ENCODE measurements around the gene AGXT2. TPM values are rescaled to one million over a fixed set of nuclear protein-coding genes. Genes with fewer than 3 reads are reported as not detected.

AGXT2 gene
- total and polyA plus RNA-seq, 8 donors, result 0.73 TPM; not detected in 7

DNA sequence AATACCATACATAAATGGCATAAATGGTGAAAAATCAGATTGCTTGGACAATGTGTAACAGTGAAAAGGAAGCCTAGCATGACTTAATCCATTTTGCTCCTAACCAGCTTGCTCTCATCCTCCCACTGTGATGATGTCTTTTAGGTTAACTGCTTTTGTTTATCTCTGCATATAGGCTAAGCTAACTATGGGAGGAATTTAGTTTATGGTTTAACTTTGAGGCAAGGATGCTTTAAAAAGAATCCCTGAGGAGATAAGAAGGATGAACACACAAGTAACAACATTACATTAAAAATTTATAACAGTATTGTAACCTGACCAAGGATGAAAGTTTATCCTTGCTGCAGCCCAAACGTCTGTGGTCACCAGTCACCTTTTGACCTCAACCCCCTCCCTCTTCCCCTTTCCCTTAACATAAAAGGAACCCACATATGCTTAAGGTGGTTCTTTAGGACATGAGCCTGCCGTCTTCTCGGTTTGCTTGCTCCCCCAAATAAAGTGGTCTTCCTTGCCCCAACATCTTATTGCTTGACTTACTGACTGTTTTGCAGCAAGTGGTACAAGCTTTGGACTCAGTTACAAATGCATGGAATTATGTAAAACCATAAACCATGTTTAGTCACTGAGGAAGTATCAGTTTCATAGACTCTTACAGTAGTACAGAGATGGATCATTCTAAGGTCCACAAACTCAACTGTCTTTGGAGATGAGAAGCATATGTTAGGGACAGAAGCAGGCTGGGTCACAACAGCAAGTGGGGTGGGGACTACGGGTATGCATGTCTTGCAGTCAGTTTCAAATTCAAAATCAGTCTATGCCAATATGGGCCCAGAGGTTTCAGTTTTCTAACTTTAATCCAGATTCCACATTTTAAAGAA, 31.3 kb downstream of the AGXT2 start:
- intact Hi-C loops (cut with DNase I; ENCODE audit: low total_unique reads), result no loop called here
- no peaks in the 10 kb centered on the region for H3K9me3 ChIP-seq
- no peaks in the 10 kb centered on the region for H3K36me3 ChIP-seq
- DNase-seq, result no peak
- WGBS, 5 donors, result 36 to 56% (median 52%) methylated on average over 4 of the region's 4 CpGs
- no peaks in the 10 kb centered on the region for H3K27me3 ChIP-seq
- TF ChIP-seq, protein P1, sequence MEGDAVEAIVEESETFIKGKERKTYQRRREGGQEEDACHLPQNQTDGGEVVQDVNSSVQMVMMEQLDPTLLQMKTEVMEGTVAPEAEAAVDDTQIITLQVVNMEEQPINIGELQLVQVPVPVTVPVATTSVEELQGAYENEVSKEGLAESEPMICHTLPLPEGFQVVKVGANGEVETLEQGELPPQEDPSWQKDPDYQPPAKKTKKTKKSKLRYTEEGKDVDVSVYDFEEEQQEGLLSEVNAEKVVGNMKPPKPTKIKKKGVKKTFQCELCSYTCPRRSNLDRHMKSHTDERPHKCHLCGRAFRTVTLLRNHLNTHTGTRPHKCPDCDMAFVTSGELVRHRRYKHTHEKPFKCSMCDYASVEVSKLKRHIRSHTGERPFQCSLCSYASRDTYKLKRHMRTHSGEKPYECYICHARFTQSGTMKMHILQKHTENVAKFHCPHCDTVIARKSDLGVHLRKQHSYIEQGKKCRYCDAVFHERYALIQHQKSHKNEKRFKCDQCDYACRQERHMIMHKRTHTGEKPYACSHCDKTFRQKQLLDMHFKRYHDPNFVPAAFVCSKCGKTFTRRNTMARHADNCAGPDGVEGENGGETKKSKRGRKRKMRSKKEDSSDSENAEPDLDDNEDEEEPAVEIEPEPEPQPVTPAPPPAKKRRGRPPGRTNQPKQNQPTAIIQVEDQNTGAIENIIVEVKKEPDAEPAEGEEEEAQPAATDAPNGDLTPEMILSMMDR (IDR thresholded peaks at IDR 0.05), result no peak
- TF ChIP-seq POLR2A (IDR thresholded peaks at IDR 0.05), result no peak
- no peak for TF ChIP-seq POLR2AphosphoS5 (IDR thresholded peaks at IDR 0.05)
- no peak for TF ChIP-seq EP300 (IDR thresholded peaks at IDR 0.05)
- no peaks in the 10 kb centered on the region for H3K4me1 ChIP-seq
- no peak overlapping the region for H3K27ac ChIP-seq
- no peak overlapping the region for H3K4me3 ChIP-seq

DNA sequence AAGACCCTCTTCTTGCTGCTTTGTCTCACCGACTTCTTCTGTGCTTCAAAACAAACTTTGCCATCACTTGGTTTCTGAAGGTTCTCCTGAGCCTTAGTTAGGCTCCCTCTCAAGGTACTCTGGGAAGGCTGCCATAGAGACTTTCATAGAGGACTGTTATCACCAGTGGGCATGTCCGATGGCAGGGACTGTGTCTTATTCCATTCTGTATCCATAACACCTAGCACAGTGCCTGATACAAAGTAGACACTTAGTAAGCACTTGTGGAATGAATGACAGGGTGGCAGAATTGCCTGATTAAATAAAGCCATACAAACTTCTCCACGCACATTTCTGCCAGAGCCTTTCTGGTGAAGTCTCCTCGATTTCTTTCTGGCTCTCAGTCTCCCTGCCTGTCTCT, 32.7 kb downstream of the AGXT2 start:
- 66 to 87% (median 74%) methylated on average over 4 of the region's 4 CpGs for WGBS, 5 donors
- no peaks in the 10 kb centered on the region for H3K9me3 ChIP-seq
- no peak for DNase-seq
- no peaks in the 10 kb centered on the region for H3K36me3 ChIP-seq
- H3K4me1 ChIP-seq, result no peaks in the 10 kb centered on the region
- no peak overlapping the region for H3K27ac ChIP-seq
- no peaks in the 10 kb centered on the region for H3K27me3 ChIP-seq
- H3K4me3 ChIP-seq, result no peak overlapping the region
- intact Hi-C loops (cut with DNase I; ENCODE audit: low total_unique reads), result no loop called here
- TF ChIP-seq, protein P1 (IDR thresholded peaks at IDR 0.05), result no peak
- no peak for TF ChIP-seq POLR2A (IDR thresholded peaks at IDR 0.05)
- no peak for TF ChIP-seq POLR2AphosphoS5 (IDR thresholded peaks at IDR 0.05)
- no peak for TF ChIP-seq EP300 (IDR thresholded peaks at IDR 0.05)

- DNase-seq, result no peak
- 85 to 93% (median 88%) methylated on average over 5 of the region's 5 CpGs for WGBS, 5 donors
- Histone ChIP-seq H3K36me3 (no peaks in the 10 kb centered on the region), H3K4me1 (no peaks in the 10 kb centered on the region), H3K27ac (no peak overlapping the region), H3K27me3 (no peaks in the 10 kb centered on the region), H3K9me3 (no peaks in the 10 kb centered on the region), H3K4me3 (no peak overlapping the region)
- intact Hi-C loops (cut with DNase I; ENCODE audit: low total_unique reads), result no loop called here
- TF ChIP-seq POLR2A (IDR thresholded peaks at IDR 0.05) (no peak), EP300 (IDR thresholded peaks at IDR 0.05) (no peak), POLR2AphosphoS5 (IDR thresholded peaks at IDR 0.05) (no peak)
- TF ChIP-seq, protein P1 (IDR thresholded peaks at IDR 0.05), result no peak
Observed at GRCh38 chr5:35012796-35013195, 35.0 kb downstream of the AGXT2 start.

- no peaks in the 10 kb centered on the region for H3K9me3 ChIP-seq
- intact Hi-C loops (cut with DNase I; ENCODE audit: low total_unique reads), result no loop called here
- TF ChIP-seq POLR2AphosphoS5 (IDR thresholded peaks at IDR 0.05), result no peak
- TF ChIP-seq, protein P1 (IDR thresholded peaks at IDR 0.05), result no peak
- TF ChIP-seq POLR2A (IDR thresholded peaks at IDR 0.05), result no peak
- TF ChIP-seq EP300 (IDR thresholded peaks at IDR 0.05), result no peak
- H3K4me3 ChIP-seq, result no peak overlapping the region
- H3K27ac ChIP-seq, result no peak overlapping the region
- WGBS, 5 donors, result 74 to 86% (median 81%) methylated on average over 3 of the region's 3 CpGs
- H3K4me1 ChIP-seq, result no peaks in the 10 kb centered on the region
- H3K36me3 ChIP-seq, result no peaks in the 10 kb centered on the region
- no peak for DNase-seq
- no peaks in the 10 kb centered on the region for H3K27me3 ChIP-seq
Observed at GRCh38 chr5:35012365-35012764, 35.4 kb downstream of the AGXT2 start.

All from stomach (tissue), 9 donors.